ENCODE results near the gene LRRFIP1.

- TF ChIP-seq CTCF (IDR thresholded peaks at IDR 0.05; ENCODE audit: insufficient read depth, low read length) (no peak), REST (IDR thresholded peaks at IDR 0.05; ENCODE audit: insufficient replicate concordance, low read depth) (no peak), SPI1 (IDR thresholded peaks at IDR 0.05; ENCODE audit: borderline replicate concordance, low read depth) (no peak), POLR2AphosphoS5 (IDR thresholded peaks at IDR 0.05; ENCODE audit: low read depth) (no peak), GABPA (IDR thresholded peaks at IDR 0.05; ENCODE audit: low read depth) (no peak)
Observed at GRCh38 chr2:237590272-237591140, 36.9 kb upstream of the LRRFIP1 start, which contains the start of gene RAB17.
